Stimulated activated memory B cell treated with anti-CD40 and anti-IgM and Interleukin-4, amounts not matched to agents 10 μg/mL and 1 μg/mL and 100 μg/mL, for 72 hours (primary cell): ENCODE results near the gene MRPS30.
"Not testable (repeated sequence)": the region's sequence is repeated elsewhere in the genome, so short reads cannot be mapped to it uniquely, and the experiment has no call there.

ENCODE experiments used
- ATAC-seq: fragments of 150-1000 bp; cut with Tn5 transposase; 2 replicates; pipeline ENCODE4 v1.10.0; 2021
- H3K27ac Mint-ChIP-seq: one replicate; pipeline ENCODE4 v1.8.0; 2022; ENCODE audit warnings: mild to moderate bottlenecking, mixed read lengths
- H3K27me3 Mint-ChIP-seq: one replicate; pipeline ENCODE4 v1.8.0; 2022; ENCODE audit warnings: mixed read lengths
- H3K36me3 Mint-ChIP-seq: one replicate; pipeline ENCODE4 v1.8.0; 2022; ENCODE audit warnings: mixed read lengths
- H3K4me1 Mint-ChIP-seq: one replicate; pipeline ENCODE4 v1.8.0; 2022; ENCODE audit warnings: mixed read lengths
- H3K4me3 Mint-ChIP-seq: one replicate; pipeline ENCODE4 v1.8.0; 2022; ENCODE audit warnings: mild to moderate bottlenecking, moderate library complexity, mixed read lengths
- H3K9me3 Mint-ChIP-seq: one replicate; pipeline ENCODE4 v1.8.0; 2022; ENCODE audit warnings: mixed read lengths

Gene MRPS30

GRCh38 chr5:44808435-44809214, at the start of gene MRPS30:
Gene MRPS30, plus strand, starts transcription at chr5:44808947. Its CDS starts 16 bp downstream, at chr5:44808963.
- Mint-ChIP-seq H3K27me3 (no peaks in the 10 kb centered on the region), H3K27ac (peak within 1 kb of the TSS; percentile 95), H3K4me1 (peaks cover 15% of the 10 kb centered on the region), H3K4me3 (peak within 1 kb of the TSS; percentile 92), H3K36me3 (peaks cover 4% of the 10 kb centered on the region), H3K9me3 (no peaks in the 10 kb centered on the region)
- ATAC-seq = peak; percentile 99

- no peak overlapping the region for H3K4me3 Mint-ChIP-seq
- H3K9me3 Mint-ChIP-seq = no peaks in the 10 kb centered on the region
- no peaks in the 10 kb centered on the region for H3K4me1 Mint-ChIP-seq
- ATAC-seq = no peak
- H3K27ac Mint-ChIP-seq = no peak overlapping the region
- H3K27me3 Mint-ChIP-seq = peaks cover 8% of the 10 kb centered on the region
- H3K36me3 Mint-ChIP-seq = no peaks in the 10 kb centered on the region
Measured at GRCh38 chr5:44769200-44769876, 39.4 kb upstream of the MRPS30 start.

- Mint-ChIP-seq H3K36me3 (no peaks in the 10 kb centered on the region), H3K4me3 (no peak overlapping the region), H3K4me1 (no peaks in the 10 kb centered on the region), H3K9me3 (no peaks in the 10 kb centered on the region), H3K27ac (no peak overlapping the region), H3K27me3 (peaks cover 8% of the 10 kb centered on the region)
- no peak for ATAC-seq
Measured at GRCh38 chr5:44769877-44770209, 38.9 kb upstream of the MRPS30 start.

- no peak for ATAC-seq
- H3K4me3 Mint-ChIP-seq = no peak overlapping the region
- peaks cover 8% of the 10 kb centered on the region for H3K27me3 Mint-ChIP-seq
- no peaks in the 10 kb centered on the region for H3K36me3 Mint-ChIP-seq
- no peaks in the 10 kb centered on the region for H3K4me1 Mint-ChIP-seq
- no peaks in the 10 kb centered on the region for H3K9me3 Mint-ChIP-seq
- no peak overlapping the region for H3K27ac Mint-ChIP-seq
Measured at GRCh38 chr5:44770780-44771717, 37.7 kb upstream of the MRPS30 start.

- not testable (repeated sequence) for H3K36me3 Mint-ChIP-seq, H3K27ac Mint-ChIP-seq, H3K4me3 Mint-ChIP-seq, H3K9me3 Mint-ChIP-seq, ATAC-seq, H3K27me3 Mint-ChIP-seq, H3K4me1 Mint-ChIP-seq
Measured at GRCh38 chr5:44772397-44772796, 36.4 kb upstream of the MRPS30 start.

GRCh38 chr5:44774279-44774880, 34.4 kb upstream of the MRPS30 start:
- Mint-ChIP-seq H3K27me3 (peaks cover 8% of the 10 kb centered on the region), H3K4me1 (no peaks in the 10 kb centered on the region), H3K9me3 (no peaks in the 10 kb centered on the region), H3K36me3 (no peaks in the 10 kb centered on the region), H3K4me3 (no peak overlapping the region), H3K27ac (no peak overlapping the region)
- ATAC-seq = no peak

- H3K36me3 Mint-ChIP-seq = no peaks in the 10 kb centered on the region
- H3K4me3 Mint-ChIP-seq = no peak overlapping the region
- ATAC-seq = no peak
- H3K27ac Mint-ChIP-seq = no peak overlapping the region
- no peaks in the 10 kb centered on the region for H3K27me3 Mint-ChIP-seq
- no peaks in the 10 kb centered on the region for H3K4me1 Mint-ChIP-seq
- H3K9me3 Mint-ChIP-seq = no peaks in the 10 kb centered on the region
Measured at GRCh38 chr5:44779167-44779566, 29.6 kb upstream of the MRPS30 start.

DNA sequence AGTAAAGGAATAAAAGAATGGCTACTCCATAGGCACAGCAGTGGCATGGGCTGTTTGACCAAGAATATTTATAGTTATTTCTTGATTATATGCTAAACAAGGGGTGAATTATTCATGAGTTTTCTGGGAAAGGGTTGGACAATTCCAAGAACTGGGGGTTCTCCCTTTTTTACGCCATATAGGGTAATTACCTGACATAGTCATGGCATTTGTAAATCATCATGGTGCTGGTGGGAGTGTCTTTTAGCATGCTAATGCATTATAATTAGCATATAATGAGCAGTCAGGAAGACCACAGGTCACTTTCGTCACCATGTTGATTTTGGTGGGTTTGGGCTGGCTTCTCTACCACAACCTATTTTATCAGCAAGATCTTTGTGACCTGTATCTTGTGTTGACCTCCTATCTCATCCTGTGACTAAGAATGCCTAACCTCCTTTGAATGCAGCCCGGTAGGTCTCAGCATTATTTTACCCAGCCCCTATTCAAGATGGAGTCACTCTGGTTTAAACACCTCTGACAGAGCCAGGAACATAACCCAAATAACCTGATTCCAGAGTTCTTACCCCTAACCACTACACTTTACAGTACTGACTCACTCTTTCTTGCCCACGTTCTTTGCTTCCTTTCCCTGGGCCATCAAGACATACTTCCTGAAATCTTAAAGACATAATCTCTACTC, 25.0 kb upstream of the MRPS30 start:
- H3K4me3 Mint-ChIP-seq = no peak overlapping the region
- no peaks in the 10 kb centered on the region for H3K27me3 Mint-ChIP-seq
- no peak for ATAC-seq
- H3K4me1 Mint-ChIP-seq = no peaks in the 10 kb centered on the region
- H3K36me3 Mint-ChIP-seq = no peaks in the 10 kb centered on the region
- H3K9me3 Mint-ChIP-seq = peaks cover 7% of the 10 kb centered on the region
- H3K27ac Mint-ChIP-seq = no peak overlapping the region

DNA sequence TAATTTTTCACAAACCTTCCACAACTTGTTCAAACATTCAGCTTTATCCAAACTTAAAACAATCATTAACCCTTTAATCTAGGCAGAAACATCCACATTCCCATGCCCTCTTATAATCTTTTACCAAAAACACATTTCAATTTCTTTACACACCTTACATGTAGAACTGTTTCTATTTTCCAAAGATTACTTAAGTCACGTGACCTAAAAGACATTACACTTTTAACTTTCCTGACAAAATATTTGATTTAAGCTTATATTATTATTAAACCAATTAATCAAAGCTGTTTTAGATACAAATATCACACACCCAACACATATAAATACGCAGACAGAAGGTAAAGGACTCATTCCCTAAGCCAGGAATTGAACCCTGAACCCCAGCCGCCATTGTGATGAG, 21.0 kb upstream of the MRPS30 start:
- Mint-ChIP-seq H3K4me1 (no peaks in the 10 kb centered on the region), H3K4me3 (no peak overlapping the region), H3K27ac (no peak overlapping the region), H3K9me3 (peaks cover 9% of the 10 kb centered on the region), H3K36me3 (no peaks in the 10 kb centered on the region), H3K27me3 (no peaks in the 10 kb centered on the region)
- ATAC-seq = no peak

DNA sequence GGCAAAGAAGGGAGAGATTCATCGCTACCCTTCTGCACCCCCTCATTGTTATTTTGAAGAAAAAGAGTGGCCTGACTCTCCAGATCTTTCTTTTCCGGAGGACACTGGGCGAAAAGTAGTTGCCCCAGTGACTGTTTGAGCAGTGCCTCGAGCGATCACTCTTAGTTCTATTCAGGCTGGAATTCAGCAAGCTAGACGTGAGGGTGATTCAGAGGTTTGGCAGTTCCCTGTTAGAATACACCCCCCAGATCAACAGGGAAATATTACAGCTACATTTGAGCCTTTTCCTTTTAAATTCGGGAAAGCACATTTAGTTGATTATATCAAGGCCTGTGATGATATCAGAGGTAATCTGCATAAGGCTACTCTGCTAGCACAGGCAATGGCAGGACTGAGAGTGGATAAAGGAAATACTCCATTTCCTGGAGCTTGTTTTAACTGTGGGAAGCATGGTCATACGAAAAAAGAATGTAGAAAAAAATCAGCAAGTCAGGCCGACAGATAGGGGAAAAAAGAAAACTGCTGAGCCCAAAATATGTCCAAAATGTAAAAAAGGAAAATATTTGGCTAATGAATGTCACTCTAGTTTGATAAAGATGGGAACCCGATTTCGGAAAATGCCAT, 19.3 kb upstream of the MRPS30 start:
- not testable (repeated sequence) for H3K4me3 Mint-ChIP-seq, ATAC-seq, H3K27me3 Mint-ChIP-seq, H3K4me1 Mint-ChIP-seq, H3K27ac Mint-ChIP-seq, H3K36me3 Mint-ChIP-seq
- H3K9me3 Mint-ChIP-seq = peaks cover 16% of the 10 kb centered on the region

- H3K4me1 Mint-ChIP-seq, H3K27ac Mint-ChIP-seq, H3K4me3 Mint-ChIP-seq, H3K27me3 Mint-ChIP-seq, ATAC-seq, H3K36me3 Mint-ChIP-seq: not testable (repeated sequence)
- peaks cover 16% of the 10 kb centered on the region for H3K9me3 Mint-ChIP-seq
Measured at GRCh38 chr5:44792031-44792673, 16.6 kb upstream of the MRPS30 start.

GRCh38 chr5:44794371-44794770, 14.4 kb upstream of the MRPS30 start:
- peaks cover 9% of the 10 kb centered on the region for H3K9me3 Mint-ChIP-seq
- H3K4me1 Mint-ChIP-seq = no peaks in the 10 kb centered on the region
- no peak for ATAC-seq
- no peaks in the 10 kb centered on the region for H3K27me3 Mint-ChIP-seq
- H3K27ac Mint-ChIP-seq = no peak overlapping the region
- no peak overlapping the region for H3K4me3 Mint-ChIP-seq
- peaks cover 5% of the 10 kb centered on the region for H3K36me3 Mint-ChIP-seq

GRCh38 chr5:44795496-44795895, 13.3 kb upstream of the MRPS30 start:
- Mint-ChIP-seq H3K36me3 (peaks cover 5% of the 10 kb centered on the region), H3K27ac (no peak overlapping the region), H3K27me3 (no peaks in the 10 kb centered on the region), H3K4me1 (no peaks in the 10 kb centered on the region), H3K4me3 (no peak overlapping the region), H3K9me3 (peaks cover 9% of the 10 kb centered on the region)
- no peak for ATAC-seq

DNA sequence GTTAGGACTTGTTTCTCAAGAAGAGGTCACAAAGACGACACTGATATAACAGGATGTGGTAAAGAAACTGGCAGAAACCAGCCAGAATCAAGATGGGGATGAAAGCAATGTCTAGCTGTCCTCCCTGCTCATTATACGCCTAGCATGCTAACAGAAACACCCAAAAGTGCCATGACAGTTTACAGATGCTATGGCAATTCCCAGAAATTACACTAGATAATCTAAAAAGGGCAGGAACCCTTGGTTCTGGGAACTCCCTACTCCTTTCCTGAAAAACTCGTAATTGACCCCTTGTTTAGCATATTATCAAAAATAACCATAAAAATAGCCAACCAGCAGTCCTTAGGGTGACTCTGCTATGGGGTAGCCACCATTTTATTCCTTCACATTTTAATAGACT, 10.9 kb upstream of the MRPS30 start:
- no peak overlapping the region for H3K27ac Mint-ChIP-seq
- no peaks in the 10 kb centered on the region for H3K27me3 Mint-ChIP-seq

More for the DNA sequence above, 10.9 kb upstream of the MRPS30 start:
- ATAC-seq = no peak
- no peaks in the 10 kb centered on the region for H3K4me1 Mint-ChIP-seq
- peaks cover 7% of the 10 kb centered on the region for H3K9me3 Mint-ChIP-seq
- H3K4me3 Mint-ChIP-seq = no peak overlapping the region
- peaks cover 5% of the 10 kb centered on the region for H3K36me3 Mint-ChIP-seq
